Osteoblast (primary cell): ENCODE results near the gene DES. TPM values are rescaled to one million over a fixed set of nuclear protein-coding genes. Genes with fewer than 3 reads are reported as not detected.

ENCODE experiments used
- DNase-seq: peaks from one replicate; pipeline ENCODE4 v3.0.0; 2011; ENCODE audit warnings: low spot score, mixed read lengths; ENCODE audit not compliant: insufficient read length; ENCODE audit errors: missing footprints
- H2AFZ ChIP-seq: 2 replicates; pipeline ENCODE4 v1.6.0; 2011; ENCODE audit warnings: mild to moderate bottlenecking, low read length
- H3K27ac ChIP-seq: 2 replicates; pipeline ENCODE4 v1.5.1; 2011; ENCODE audit warnings: mild to moderate bottlenecking, low read depth, low read length, moderate library complexity
- H3K27me3 ChIP-seq: 2 replicates; pipeline ENCODE4 v1.6.0; 2012; ENCODE audit warnings: mild to moderate bottlenecking, control low read depth, inconsistent platforms, low read length, moderate library complexity; ENCODE audit not compliant: insufficient read depth
- H3K36me3 ChIP-seq: 2 replicates; pipeline ENCODE4 v1.5.1; 2011; ENCODE audit warnings: mild to moderate bottlenecking, low read length, control low read depth, moderate library complexity; ENCODE audit not compliant: insufficient read depth
- H3K4me1 ChIP-seq: 2 replicates; pipeline ENCODE4 v1.5.1; 2011; ENCODE audit warnings: mild to moderate bottlenecking, low read length, control low read depth, moderate library complexity; ENCODE audit not compliant: insufficient read depth
- H3K4me2 ChIP-seq: 2 replicates; pipeline ENCODE4 v1.6.0; 2011; ENCODE audit warnings: mild to moderate bottlenecking, low read length; ENCODE audit not compliant: insufficient read depth
- H3K4me3 ChIP-seq: fragments of 200-600 bp; sonication (generic); 3 replicates; pipeline ENCODE4 v1.5.1; 2012; ENCODE audit warnings: mild to moderate bottlenecking, low read length, inconsistent platforms; ENCODE audit not compliant: insufficient read depth
- H3K79me2 ChIP-seq: 2 replicates; pipeline ENCODE4 v1.6.0; 2012; ENCODE audit warnings: mild to moderate bottlenecking, low read length, control low read depth, inconsistent platforms; ENCODE audit not compliant: insufficient read depth
- H3K9me3 ChIP-seq: 2 replicates; pipeline ENCODE4 v1.5.1; 2011; ENCODE audit warnings: low read depth, low read length, control low read depth
- H4K20me1 ChIP-seq: 2 replicates; pipeline ENCODE4 v1.6.0; 2012; ENCODE audit warnings: mild to moderate bottlenecking, low read length, control low read depth; ENCODE audit not compliant: insufficient read depth
- CTCF ChIP-seq: IDR thresholded peaks from 2 replicates; pipeline ENCODE4 v1.5.1; 2011; ENCODE audit warnings: mild to moderate bottlenecking, low read depth, low read length, moderate library complexity; ENCODE audit errors: extremely low read depth
- total RNA-seq: library from RNA; depleted of rRNA; stranded (reverse); fragments of >200 nt; gene quantifications from 2 replicates; pipeline ENCODE4 v1.2.3, GENCODE V29; 2012

DES gene
- total RNA-seq, 1 donor = 0.72 TPM

- peaks cover 28% of the 10 kb centered on the region for H3K4me1 ChIP-seq
- no peaks in the 10 kb centered on the region for H3K36me3 ChIP-seq
- TF ChIP-seq CTCF = no peak
- H3K27ac ChIP-seq = no peak overlapping the region
- DNase-seq = peak; percentile 41
- H3K9me3 ChIP-seq = no peaks in the 10 kb centered on the region
- peaks cover 4% of the 10 kb centered on the region for H3K27me3 ChIP-seq
- no peaks in the 10 kb centered on the region for H4K20me1 ChIP-seq
- H3K79me2 ChIP-seq = no peaks in the 10 kb centered on the region
- no peak overlapping the region for H3K4me2 ChIP-seq
- no peak overlapping the region for H2AFZ ChIP-seq
- H3K4me3 ChIP-seq = no peak overlapping the region
These were observed 18.3 kb downstream of the DES start for GRCh38 chr2:219436491-219436890.

- Histone ChIP-seq H3K36me3 (no peaks in the 10 kb centered on the region), H2AFZ (no peak overlapping the region), H3K27ac (no peak overlapping the region), H3K4me2 (no peak overlapping the region), H3K27me3 (peaks cover 4% of the 10 kb centered on the region), H3K4me3 (no peak overlapping the region), H3K79me2 (no peaks in the 10 kb centered on the region), H3K4me1 (peaks cover 29% of the 10 kb centered on the region), H3K9me3 (no peaks in the 10 kb centered on the region), H4K20me1 (no peaks in the 10 kb centered on the region)
- no peak for DNase-seq
- no peak for TF ChIP-seq CTCF
These were observed 19.0 kb downstream of the DES start for GRCh38 chr2:219437141-219437540.

- Histone ChIP-seq H2AFZ (no peak overlapping the region), H4K20me1 (no peaks in the 10 kb centered on the region), H3K4me3 (no peak overlapping the region), H3K27me3 (peaks cover 4% of the 10 kb centered on the region), H3K79me2 (peaks cover 4% of the 10 kb centered on the region), H3K27ac (no peak overlapping the region), H3K4me2 (no peak overlapping the region), H3K36me3 (no peaks in the 10 kb centered on the region), H3K4me1 (peaks cover 30% of the 10 kb centered on the region), H3K9me3 (no peaks in the 10 kb centered on the region)
- no peak for TF ChIP-seq CTCF
- DNase-seq = peak; percentile 47
These were observed 19.6 kb downstream of the DES start for GRCh38 chr2:219437690-219438206.

- H3K36me3 ChIP-seq = peaks cover 3% of the 10 kb centered on the region
- H3K4me2 ChIP-seq = no peak overlapping the region
- no peak overlapping the region for H3K4me3 ChIP-seq
- peaks cover 4% of the 10 kb centered on the region for H3K27me3 ChIP-seq
- no peak overlapping the region for H2AFZ ChIP-seq
- no peak for DNase-seq
- no peak overlapping the region for H3K27ac ChIP-seq
- no peak for TF ChIP-seq CTCF
- no peaks in the 10 kb centered on the region for H4K20me1 ChIP-seq
- H3K9me3 ChIP-seq = no peaks in the 10 kb centered on the region
- H3K79me2 ChIP-seq = peaks cover 11% of the 10 kb centered on the region
- H3K4me1 ChIP-seq = peaks cover 37% of the 10 kb centered on the region
These were observed 20.3 kb downstream of the DES start for GRCh38 chr2:219438453-219438852.
